ENCODE results near the gene LGALS4.

LGALS4 gene

DNA sequence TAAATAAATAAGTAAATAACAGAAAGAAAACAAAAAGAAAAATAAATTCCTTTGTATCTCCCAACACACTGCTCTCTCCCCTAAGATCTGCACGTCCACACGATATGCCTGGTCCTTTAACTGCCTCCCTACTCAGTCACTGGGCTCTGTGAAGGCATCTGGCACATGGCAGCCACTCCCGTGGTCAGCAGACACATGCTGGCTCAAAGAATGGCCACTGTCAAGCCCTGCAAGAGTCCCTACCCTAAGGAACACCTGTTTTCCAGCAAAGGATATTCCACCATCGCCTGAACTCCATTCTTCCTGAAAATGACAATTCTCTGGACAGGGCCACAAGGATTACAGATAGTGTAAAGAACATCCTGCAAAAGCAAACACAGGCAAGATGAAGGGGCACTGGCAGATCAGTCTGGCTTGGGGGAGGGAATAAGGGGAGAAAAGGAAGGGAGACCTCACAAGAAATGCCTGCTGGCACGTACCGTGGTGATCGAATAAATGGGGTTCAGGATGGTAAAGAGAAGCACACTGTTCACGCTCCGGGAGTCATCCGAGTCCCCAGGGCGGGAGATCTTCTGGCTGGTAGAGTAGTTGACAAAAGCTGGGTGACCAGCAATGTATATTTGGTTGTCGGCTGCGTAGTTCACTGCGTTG is 32.8 kb upstream of the LGALS4 start:
- no peak for DNase-seq
- intact Hi-C loops (cut with DNase I) = loop anchor here (5.0 to 10.0 kb wide), 2 partner anchors 52 to 201 kb away; partner anchors contain the start of genes ACTN4, NFKBIB and SIRT2

DNA sequence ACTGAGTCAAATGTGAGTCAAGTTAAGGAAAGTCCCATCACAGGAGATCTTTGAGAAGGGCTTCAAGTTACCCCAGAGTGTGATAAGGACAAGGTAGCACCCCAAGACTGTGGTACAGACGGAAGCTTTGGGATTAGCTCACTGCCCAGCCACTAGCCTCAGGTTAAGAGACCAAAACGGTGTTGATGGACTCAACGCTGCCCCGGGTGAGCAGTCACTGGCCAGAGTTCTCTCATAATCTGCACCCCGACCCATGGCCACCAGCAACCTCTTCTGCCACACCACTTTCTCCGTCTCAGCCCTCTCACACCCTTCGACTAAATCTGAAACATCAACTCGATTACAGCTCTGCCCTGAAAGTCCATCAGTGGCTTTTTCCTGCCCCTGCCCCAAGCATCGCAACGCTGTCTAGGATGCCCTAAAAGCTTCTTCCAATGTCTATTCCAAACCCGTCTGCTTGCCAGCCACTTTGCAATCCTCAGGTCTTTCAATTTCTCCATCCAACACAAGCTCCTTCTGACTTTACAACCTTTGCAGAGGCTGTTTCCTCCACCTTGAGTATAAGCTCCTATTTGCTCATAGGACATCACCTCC is 31.4 kb upstream of the LGALS4 start:
- no peak for DNase-seq
- intact Hi-C loops (cut with DNase I) = loop anchor here (10.0 kb wide), 1 partner anchor 199 kb away; the partner anchor contains the start of gene ACTN4

DNA sequence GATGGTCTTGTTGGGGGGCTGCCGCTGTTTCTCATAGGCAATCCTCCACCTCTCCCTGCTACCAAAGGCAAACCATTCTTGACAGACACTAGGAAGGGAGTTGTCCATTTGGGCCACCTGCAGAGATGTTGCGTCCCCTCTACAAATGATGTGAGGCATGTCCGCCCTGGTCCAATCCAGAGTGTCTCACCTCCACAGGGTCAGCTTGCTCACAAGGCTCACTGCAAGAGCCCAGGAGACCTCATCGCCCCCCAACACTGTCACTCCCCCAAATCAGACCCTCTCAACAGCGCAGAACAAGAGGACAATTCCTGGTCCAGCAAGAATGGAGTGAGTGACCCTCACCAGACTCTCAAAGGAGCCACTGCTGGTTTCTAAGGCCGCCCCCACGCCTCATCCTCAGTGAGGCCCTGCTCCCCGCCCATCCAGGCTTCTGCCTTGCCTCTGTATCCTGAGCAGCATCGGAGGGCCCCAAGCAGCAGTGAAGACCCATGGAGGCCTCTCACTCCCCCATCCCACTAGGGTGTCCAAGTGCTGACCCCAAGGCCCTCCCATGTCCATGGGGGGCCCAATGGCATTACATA is 30.5 kb upstream of the LGALS4 start:
- DNase-seq = no peak
- intact Hi-C loops (cut with DNase I) = loop anchor here (10.0 kb wide), 1 partner anchor 198 kb away; the partner anchor contains the start of gene ACTN4

DNA sequence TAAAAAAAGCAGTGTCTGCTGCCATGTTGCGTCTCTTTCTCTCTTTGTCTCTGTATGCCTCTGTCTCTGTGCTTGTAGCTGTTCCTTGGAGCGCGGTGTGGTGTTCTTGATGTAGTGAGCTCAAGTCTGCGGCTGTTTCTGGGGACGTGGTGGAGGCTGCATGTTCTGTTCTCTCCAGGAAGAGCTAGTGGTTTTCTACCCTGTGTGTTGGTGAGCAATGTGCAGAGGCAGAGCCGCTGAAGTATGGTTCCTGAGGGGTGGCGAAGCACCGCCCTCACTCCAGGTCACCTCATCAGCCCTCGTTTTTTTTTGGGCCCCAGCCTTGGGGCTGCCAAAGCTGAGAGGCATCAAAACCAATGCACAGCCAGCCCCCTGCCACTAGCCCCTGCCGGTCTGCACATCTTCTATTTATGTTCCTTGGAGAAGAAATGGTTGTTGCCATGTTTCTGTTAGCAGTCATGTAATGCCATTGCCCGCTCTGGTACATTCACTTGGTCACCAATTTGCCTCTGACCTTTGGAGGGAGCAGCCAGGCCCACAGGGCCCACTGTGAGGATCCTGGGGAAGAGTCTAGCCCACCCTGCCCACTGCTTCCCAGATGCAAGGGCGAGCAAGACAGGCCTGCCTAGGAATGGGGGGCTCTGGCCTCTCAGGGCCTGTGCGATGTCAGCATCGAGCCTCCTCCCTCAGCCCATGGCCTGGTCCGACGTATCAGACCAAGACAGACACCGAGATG is 29.9 kb upstream of the LGALS4 start:
- DNase-seq = no peak
- intact Hi-C loops (cut with DNase I) = loop anchor here (10.0 kb wide), 1 partner anchor 198 kb away; the partner anchor contains the start of gene ACTN4

DNA sequence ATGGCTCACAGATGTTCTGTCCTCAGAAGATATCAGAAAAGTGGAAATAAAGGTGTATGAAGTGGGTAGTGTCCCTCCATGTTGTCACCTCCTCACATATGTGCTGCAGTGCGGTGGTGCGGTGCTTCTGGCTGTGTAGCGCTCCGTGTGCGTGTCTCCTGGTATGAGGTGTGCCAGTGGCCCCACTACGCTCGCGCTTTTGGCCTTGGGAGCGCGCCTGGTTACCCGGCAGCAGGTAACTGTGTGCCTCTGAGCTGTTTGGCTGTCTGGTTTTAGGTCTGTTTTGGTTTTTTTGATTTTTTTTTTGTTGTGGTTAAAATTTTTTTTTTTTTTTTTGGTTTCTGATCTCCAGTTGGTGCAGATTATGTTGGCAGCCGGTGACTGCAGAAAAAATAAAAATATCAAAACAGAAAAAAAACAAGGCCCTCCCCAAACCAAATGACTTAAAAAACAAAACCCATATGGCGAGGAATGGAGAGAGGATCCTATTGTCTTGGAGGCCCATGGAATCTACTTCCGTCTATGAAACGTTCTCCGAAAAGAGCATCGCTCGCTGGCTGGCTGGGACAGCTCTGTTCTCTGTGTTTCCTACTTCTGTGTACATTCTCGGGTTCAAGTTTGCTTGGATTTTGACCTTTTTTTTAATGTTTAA is 29.2 kb upstream of the LGALS4 start:
- intact Hi-C loops (cut with DNase I) = loop anchor here (10.0 kb wide), 1 partner anchor 197 kb away; the partner anchor contains the start of gene ACTN4
- DNase-seq = no peak

DNA sequence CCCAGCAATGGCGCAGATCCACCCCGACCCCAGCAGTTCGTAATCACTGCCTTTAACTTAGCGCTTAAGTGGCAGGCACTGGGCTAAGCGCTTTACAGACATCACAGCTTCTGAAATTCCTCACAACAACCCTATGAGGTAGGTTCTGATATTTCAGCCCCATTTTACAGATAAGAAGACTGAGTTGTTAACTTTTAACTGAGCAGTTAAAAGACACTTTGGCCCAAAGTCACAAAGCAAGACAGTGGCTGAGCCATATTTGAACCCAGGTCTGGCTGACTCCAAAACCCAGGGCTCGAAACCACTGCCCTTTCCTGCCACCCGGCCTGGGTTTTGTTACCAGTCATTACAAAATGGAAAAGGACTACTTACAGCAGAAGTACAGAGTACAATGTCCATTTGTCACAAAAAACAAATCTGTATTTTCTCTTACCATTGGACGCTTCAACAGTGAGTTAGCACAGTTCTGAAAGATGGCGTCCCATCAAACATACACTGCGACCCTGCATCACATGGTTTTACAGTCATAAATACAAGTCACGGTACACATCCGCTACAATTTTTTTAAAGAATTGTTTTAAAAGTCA is 28.5 kb upstream of the LGALS4 start:
- no peak for DNase-seq
- intact Hi-C loops (cut with DNase I) = loop anchor here (10.0 kb wide), 1 partner anchor 196 kb away; the partner anchor contains the start of gene ACTN4

DNA sequence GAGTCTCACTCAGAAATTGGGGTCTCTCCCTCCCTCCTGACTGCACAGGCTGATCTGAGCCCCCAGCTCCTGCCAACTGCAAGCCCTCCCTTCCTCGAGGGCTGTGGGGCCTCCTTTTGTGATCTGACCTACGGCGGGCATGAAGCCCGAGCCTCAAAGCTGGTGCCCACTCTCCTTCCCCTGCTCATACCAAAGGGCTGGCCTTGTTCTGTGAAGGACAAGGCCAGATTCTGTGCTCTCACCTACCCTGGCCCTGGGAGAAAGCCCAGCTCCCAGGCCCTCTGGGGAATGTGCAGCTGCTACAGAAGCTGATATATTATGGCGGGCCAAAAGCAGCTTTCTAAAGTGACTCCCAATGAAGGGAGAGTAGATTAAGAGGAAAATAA is 27.8 kb upstream of the LGALS4 start:
- no peak for DNase-seq
- intact Hi-C loops (cut with DNase I) = loop anchor here (10.0 kb wide), 1 partner anchor 196 kb away; the partner anchor contains the start of gene ACTN4

DNA sequence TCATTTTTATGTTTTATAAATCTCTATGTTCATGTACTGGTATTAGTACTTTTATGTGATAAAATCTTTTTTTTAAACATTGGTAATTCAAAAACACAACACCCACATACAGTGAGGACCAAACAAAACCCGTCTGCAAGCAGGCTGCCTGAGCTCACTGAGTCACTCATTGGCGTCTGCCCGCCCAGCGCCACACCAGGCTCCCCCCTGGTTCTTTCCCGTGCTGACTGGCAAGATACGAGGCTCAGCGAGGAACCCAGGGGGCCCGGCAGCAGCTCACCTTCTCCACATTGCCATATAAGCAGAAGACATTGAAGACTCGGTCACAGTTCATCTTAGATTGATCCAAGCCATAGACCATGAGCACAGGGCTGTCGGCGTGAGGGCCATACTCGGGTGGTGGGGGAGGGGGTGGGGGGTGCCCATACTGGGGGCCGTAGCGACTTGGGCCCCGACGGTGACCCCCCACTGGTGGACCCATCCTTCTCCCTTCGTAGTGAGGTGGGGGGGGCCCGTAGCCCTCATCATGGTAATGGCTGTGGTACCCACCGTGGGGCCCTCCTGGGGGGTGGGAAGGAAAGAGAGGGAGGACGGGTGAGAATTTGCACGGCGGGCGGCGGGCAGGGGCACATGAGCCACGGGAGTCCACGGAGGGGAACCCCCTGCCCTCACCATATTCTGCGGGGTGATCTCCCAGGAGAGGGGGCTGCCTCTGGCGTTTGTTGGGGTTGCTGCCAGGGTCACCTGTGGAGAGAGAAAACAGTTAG is 27.3 kb upstream of the LGALS4 start:
- intact Hi-C loops (cut with DNase I) = loop anchor here (10.0 kb wide), 2 partner anchors 195 to 225 kb away; partner anchors contain the start of genes ACTN4, EIF3K and MAP4K1
- DNase-seq = no peak

DNA sequence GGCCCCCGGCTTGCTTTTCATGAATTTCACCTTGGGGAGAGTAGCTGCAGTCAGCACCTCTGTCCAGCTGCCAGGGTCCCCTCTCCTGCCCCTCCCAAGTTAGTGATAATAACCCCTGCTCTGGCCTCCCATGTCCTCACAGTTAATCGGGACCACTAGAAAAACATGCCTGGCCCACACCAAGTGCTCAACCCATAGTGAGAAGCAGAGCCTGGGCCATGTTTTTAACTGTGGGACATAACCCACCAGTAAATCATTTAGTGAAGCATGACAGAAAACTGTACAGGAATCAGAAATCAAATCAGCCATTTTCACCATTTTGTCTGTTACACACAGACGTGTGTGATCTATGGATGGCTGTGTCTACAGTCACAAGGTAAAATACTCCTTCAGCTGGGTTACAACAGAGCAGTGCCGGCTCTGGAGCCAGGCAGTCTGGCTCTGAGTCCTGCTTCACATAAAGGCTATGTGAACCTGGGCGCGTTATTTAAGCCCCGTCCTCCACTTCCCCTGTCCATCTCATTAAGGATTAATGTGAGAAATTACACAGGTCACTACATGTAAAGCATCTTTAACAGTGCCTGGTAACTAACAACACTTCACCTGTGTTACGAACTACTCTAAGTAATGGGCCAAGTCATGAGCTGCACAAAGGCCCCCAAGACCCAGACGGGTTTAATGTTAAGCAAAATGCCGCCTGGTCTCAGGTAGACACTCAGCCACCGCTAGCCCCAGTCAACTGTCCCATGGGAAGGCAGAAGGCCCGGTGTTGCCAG is 26.4 kb upstream of the LGALS4 start:
- intact Hi-C loops (cut with DNase I) = loop anchor here (10.0 kb wide), 1 partner anchor 224 kb away; the partner anchor contains the start of genes EIF3K and MAP4K1
- DNase-seq = no peak

DNA sequence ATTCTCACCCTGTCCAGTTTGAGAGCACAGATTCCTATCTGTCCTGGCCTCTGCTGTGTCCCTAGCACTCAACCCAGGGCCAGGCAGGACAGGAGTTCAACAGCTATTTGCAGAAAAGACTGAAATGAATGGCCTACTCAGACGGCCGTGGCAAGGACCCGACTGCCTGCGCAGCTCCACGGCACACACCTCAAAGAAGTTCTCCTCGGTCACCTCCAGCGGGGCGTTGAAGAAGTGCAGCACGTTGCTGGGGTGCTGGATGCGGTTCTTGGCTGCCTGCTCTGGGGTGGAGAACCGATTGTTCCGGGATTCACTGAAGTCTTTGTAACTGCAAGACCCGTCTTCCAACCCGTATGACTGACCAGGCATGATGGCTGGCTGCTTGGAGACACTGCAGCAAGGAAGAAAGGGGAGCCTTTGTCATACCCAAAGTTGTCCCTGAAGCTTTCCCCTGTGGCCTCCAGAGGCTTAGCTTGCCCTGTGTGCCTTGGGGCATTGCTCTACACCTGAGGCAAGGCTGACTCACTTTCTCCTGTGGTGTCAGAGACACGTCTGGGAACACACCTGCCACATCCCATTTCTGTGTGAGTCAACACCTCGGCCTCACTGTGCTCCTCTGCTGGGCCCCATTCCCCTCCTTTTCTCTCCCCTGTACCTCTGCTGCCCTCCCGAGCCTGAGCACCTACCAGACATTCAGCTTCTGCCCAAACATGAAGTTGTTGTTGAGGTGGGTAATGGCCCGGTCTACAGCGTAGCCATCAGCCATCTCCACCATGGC is 25.7 kb upstream of the LGALS4 start:
- intact Hi-C loops (cut with DNase I) = loop anchor here (10.0 kb wide), 1 partner anchor 224 kb away; the partner anchor contains the start of genes EIF3K and MAP4K1
- no peak for DNase-seq

DNA sequence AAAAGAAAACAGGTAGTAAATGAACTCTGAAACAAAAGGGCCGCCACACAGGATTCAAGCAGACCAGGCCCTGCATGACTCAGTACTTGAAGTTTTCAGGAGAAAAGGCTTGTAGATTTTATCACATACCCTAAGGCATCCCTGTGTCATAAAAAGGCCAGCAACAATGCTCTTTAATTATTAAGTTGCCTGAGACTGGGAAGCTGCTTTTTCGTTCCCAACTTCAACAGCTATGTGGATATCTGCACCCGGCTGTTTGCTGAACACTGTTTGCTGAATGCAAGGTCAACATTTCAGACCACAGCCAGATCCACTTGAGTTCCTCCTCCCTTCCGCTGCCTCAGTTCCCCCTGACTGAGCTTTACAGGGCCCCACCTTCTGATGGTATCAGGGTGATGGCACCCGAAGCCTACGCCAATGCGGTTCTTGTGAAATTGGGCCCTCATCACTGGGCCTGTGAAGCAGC is 24.9 kb upstream of the LGALS4 start:
- intact Hi-C loops (cut with DNase I) = loop anchor here (10.0 kb wide), 1 partner anchor 223 kb away; the partner anchor contains the start of genes EIF3K and MAP4K1
- DNase-seq = no peak

DNA sequence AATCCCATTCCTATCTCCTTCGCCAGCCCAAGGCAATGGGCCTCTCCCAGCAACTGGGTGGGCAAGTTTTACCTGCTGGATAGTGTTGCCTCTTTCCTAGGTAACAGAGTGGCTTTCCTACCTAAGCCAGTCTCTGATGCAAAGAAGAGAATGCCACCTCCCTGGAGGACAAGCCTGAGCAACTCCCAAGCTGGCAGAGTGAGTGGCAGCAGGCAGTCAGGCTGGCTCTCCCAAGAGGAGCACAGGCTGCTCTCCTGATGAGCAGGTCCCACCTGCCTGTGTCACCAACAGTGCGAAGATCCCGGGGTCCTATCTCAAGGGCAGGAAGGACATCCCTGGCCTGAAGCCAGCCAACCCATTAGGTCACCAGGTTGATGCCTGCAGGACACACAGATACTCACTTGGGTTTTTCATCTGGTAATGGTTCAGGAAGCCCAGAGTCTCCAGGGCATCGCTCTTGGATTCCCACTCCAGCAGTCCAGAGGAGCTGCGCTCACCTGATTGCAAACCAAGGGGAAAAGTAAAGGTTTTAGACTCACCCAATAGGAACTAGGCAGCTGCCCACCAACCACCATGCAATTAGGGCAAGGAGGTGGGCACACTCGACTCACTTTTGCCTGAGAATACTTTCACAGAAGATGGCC is 24.4 kb upstream of the LGALS4 start:
- intact Hi-C loops (cut with DNase I) = loop anchor here (10.0 kb wide), 1 partner anchor 222 kb away; the partner anchor contains the start of genes EIF3K and MAP4K1
- no peak for DNase-seq

DNA sequence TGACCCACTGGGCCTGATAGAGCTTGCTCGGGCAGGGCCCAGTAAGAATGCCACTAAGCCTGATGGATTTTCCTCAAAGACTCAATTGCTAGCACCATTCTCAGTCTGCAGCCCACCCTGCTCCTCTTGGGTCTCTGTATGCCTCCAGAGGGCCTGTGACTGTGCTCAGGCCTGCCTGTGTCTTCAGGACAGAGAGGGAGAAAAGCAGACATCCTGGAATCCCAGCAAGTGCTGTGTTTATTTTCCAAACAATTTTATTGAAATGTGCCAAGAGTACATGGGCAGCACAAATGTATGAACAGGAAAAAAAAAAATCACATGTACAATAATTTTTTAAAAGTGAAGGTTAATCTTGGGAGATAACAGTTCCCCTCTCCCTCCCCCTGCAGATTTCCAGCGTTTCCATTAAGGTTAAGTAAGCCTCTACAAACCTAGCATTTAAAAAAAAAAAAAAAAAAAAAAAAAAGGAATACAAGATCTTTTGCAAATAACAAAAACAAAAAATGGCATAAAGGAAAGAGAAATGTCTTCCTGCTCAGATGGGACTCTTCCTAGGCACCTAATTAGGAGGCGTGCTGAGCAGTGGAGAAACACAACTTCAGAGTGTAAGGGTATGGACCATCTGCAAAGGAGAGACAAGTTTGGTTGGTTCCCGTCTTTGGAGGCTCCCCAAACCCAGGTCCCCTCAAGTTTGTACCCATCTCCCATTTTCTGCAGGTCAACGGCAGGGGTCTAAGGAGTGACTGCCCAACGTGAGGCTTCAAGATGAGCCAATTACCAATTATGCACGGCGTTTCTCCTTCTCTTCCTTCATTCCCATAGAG is 23.6 kb upstream of the LGALS4 start:
- DNase-seq = no peak
- intact Hi-C loops (cut with DNase I) = loop anchor here (10.0 kb wide), 1 partner anchor 222 kb away; the partner anchor contains the start of genes EIF3K and MAP4K1

DNA sequence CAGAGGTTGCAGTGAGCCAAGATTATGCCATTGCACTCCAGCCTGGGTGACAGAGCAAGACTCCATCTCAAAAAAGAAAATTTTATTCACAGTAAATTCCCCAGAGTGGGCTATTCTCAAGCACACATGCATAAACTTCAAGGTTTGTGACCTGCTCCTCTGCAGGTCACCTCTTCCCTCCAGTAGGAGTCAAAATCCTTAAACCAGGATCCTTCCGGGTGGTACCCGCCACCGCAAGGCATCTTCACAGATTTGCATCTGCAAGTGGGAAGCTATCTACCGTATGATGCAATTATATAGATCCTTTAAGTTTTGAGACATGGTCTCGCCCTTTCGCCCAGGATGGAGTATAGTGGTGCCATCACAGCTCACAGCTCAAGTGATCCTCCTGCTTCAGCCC is 21.8 kb upstream of the LGALS4 start:
- intact Hi-C loops (cut with DNase I) = loop anchor here (5.0 to 10.0 kb wide), 2 partner anchors 102 to 220 kb away; partner anchors contain the start of genes EIF3K and MAP4K1
- DNase-seq = no peak

Data from head of caudate nucleus (tissue), 42 donors.